GM23338 (cell line): ENCODE data around the gene TMEM179. TPM values are rescaled to one million over a fixed set of nuclear protein-coding genes. Genes with fewer than 3 reads are reported as not detected.

Experiments used
- ATAC-seq: fragments of 200-7000 bp; cut with Tn5 transposase; 3 replicates; pipeline ENCODE4 v1.9.1; 2020
- DNase-seq: peaks from one replicate; pipeline ENCODE4 v3.0.0-alpha.2; 2015; ENCODE audit warnings: low spot score
- H2AFZ ChIP-seq: fragments of 200-600 bp; sonication (generic); 2 replicates; pipeline ENCODE4 v1.8.0; 2016; ENCODE audit warnings: antibody characterized with exemption, mild to moderate bottlenecking, moderate library complexity
- H3F3A ChIP-seq: fragments of 200-600 bp; sonication (generic); replicated peaks from 2 replicates; pipeline ENCODE4 v1.8.0; 2017; ENCODE audit warnings: antibody characterized with exemption, mixed run types, low read depth
- H3K27ac ChIP-seq: fragments of 200-600 bp; sonication (generic); 2 replicates; pipeline ENCODE4 v1.6.1; 2016; ENCODE audit warnings: low read depth
- H3K27me3 ChIP-seq: fragments of 200-600 bp; sonication (generic); 2 replicates; pipeline ENCODE4 v1.8.0; 2016; ENCODE audit warnings: mild to moderate bottlenecking, mixed run types, moderate library complexity; ENCODE audit not compliant: insufficient read depth
- H3K36me3 ChIP-seq: fragments of 200-600 bp; sonication (generic); 2 replicates; pipeline ENCODE4 v1.8.0; 2016; ENCODE audit warnings: mild to moderate bottlenecking; ENCODE audit not compliant: insufficient read depth
- H3K4me1 ChIP-seq: fragments of 200-600 bp; sonication (generic); 2 replicates; pipeline ENCODE4 v1.8.0; 2016; ENCODE audit warnings: mild to moderate bottlenecking, moderate library complexity; ENCODE audit not compliant: insufficient read depth
- H3K4me2 ChIP-seq: fragments of 200-600 bp; sonication (generic); 2 replicates; pipeline ENCODE4 v1.7.1; 2017; ENCODE audit warnings: mixed run types
- H3K4me3 ChIP-seq: fragments of 200-600 bp; sonication (generic); 2 replicates; pipeline ENCODE4 v1.6.1; 2016; ENCODE audit warnings: mixed run types
- H3K79me2 ChIP-seq: fragments of 200-600 bp; sonication (generic); replicated peaks from 2 replicates; pipeline ENCODE4 v1.8.0; 2017; ENCODE audit warnings: mild to moderate bottlenecking; ENCODE audit not compliant: insufficient read depth
- H3K9me2 ChIP-seq: fragments of 200-600 bp; sonication (generic); 2 replicates; pipeline ENCODE4 v1.8.0; 2017; ENCODE audit not compliant: insufficient read depth
- H4K20me1 ChIP-seq: fragments of 200-600 bp; sonication (generic); replicated peaks from 2 replicates; pipeline ENCODE4 v1.8.0; 2017; ENCODE audit warnings: mild to moderate bottlenecking; ENCODE audit not compliant: insufficient read depth
- H3K27ac Mint-ChIP-seq: 2 replicates; pipeline ENCODE4 v1.8.0; 2020; ENCODE audit warnings: inconsistent platforms, mild to moderate bottlenecking, moderate library complexity, mixed read lengths
- H3K27me3 Mint-ChIP-seq: 3 replicates; pipeline ENCODE4 v1.8.0; 2022; ENCODE audit warnings: low read depth, mild to moderate bottlenecking, moderate library complexity, mixed read lengths, inconsistent platforms; ENCODE audit not compliant: insufficient read depth, poor library complexity
- H3K36me3 Mint-ChIP-seq: 3 replicates; pipeline ENCODE4 v1.8.0; 2021; ENCODE audit warnings: low read depth, mild to moderate bottlenecking, inconsistent platforms, moderate library complexity, mixed read lengths
- H3K4me1 Mint-ChIP-seq: 3 replicates; pipeline ENCODE4 v1.8.0; 2020; ENCODE audit warnings: mild to moderate bottlenecking, inconsistent platforms, mixed read lengths
- H3K4me3 Mint-ChIP-seq: 3 replicates; pipeline ENCODE4 v1.8.0; 2021; ENCODE audit warnings: moderate library complexity, mild to moderate bottlenecking, inconsistent platforms, mixed read lengths
- H3K9me3 Mint-ChIP-seq: 3 replicates; pipeline ENCODE4 v1.8.0; 2020; ENCODE audit warnings: moderate library complexity, mild to moderate bottlenecking, inconsistent platforms, mixed read lengths
- CREB1 ChIP-seq: fragments of 250-450 bp; sonication (Bioruptor Pico); IDR thresholded peaks from 2 replicates; pipeline ENCODE4 v1.5.0; 2020; ENCODE audit warnings: low read depth, mild to moderate bottlenecking, moderate library complexity
- CTCF ChIP-seq, 2 experiments: fragments of 200-600 bp in 1 of 2; sonication (generic) in 1 of 2; conservative IDR thresholded peaks; 2 replicates each; pipeline versions ENCODE4 v1.5.1 to v1.6.1; 2016 to 2017; ENCODE audit warnings: antibody characterized with exemption in 2 of 2, low read depth in 2 of 2, mild to moderate bottlenecking in 2 of 2, moderate library complexity in 1 of 2
- EZH2phosphoT487 ChIP-seq: fragments of 200-600 bp; sonication (generic); IDR thresholded peaks from one replicate; pipeline ENCODE4 v1.8.1; 2018; ENCODE audit warnings: antibody characterized with exemption; ENCODE audit not compliant: unreplicated experiment
- JUNB ChIP-seq: IDR thresholded peaks from one replicate; pipeline ENCODE4 v1.6.1; 2016; ENCODE audit warnings: antibody characterized with exemption; ENCODE audit not compliant: unreplicated experiment
- ZNF114 ChIP-seq: fragments of 250-450 bp; sonication (Bioruptor Pico); IDR thresholded peaks from 2 replicates; pipeline ENCODE4 v1.5.0; 2020; ENCODE audit warnings: mild to moderate bottlenecking, moderate library complexity
- ZNF331 ChIP-seq: fragments of 250-450 bp; sonication (Bioruptor Pico); IDR thresholded peaks from 2 replicates; pipeline ENCODE4 v1.5.0; 2020; ENCODE audit warnings: low read depth, mild to moderate bottlenecking, moderate library complexity
- polyA plus RNA-seq: library from polyadenylated mRNA; unstranded; fragments of >200 nt; fragmentation: Nextera tagmentation; extraction: Ambion mirVana; gene quantifications from 2 replicates; pipeline ENCODE4 v1.2.1, GENCODE V29; 2016
- total RNA-seq: library from RNA; depleted of rRNA; stranded (reverse); fragments of >200 nt; shearing (Covaris generic); gene quantifications from 2 replicates; pipeline ENCODE4 v1.2.3, GENCODE V29; 2014
- TF ChIP-seq, protein P1 (sequence below): IDR thresholded peaks from one replicate; pipeline ENCODE4 v1.6.1; 2018; ENCODE audit warnings: antibody characterized with exemption; ENCODE audit not compliant: unreplicated experiment
- TF ChIP-seq, protein P2 (sequence below): fragments of 250-450 bp; sonication (Bioruptor Pico); IDR thresholded peaks from 2 replicates; pipeline ENCODE4 v1.5.0; 2020; ENCODE audit warnings: mild to moderate bottlenecking, moderate library complexity

The TMEM179 gene
- total and polyA plus RNA-seq, 2 experiments from 2014 or later: 1.0 to 4.8 TPM

DNA sequence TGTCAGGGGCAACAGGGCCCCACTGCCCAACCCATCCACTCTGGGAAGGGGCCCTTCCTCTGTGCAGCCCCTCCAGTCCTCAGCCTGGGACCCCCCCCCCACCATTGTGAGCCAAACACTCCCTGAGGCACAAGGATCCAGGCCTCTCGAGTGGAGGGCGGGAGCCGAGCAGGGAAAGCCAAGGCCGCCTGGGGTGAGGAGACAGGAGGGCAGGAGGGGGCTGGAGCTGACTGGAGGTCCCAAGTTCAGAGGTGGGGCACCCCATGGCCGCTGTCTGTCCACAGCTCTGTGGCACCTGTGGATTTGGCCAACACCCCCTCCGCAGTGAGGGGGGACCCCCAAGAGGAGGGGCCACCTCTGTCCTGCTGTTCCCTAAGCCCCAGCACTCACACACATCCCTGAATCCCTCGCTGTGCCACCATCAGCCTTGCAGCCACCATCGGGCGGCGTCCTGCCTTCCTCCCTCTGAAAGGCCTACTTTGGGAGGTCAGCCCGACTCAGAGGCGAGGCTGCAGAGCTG is 50.4 kb downstream of the TMEM179 start:
- Histone ChIP-seq H3K4me1 (no peaks in the 10 kb centered on the region), H3K9me2 (no peaks in the 10 kb centered on the region), H3K79me2 (no peaks in the 10 kb centered on the region), H3K4me3 (no peak overlapping the region), H3K36me3 (no peaks in the 10 kb centered on the region), H4K20me1 (no peaks in the 10 kb centered on the region), H3K27me3 (no peaks in the 10 kb centered on the region), H2AFZ (no peak overlapping the region), H3F3A (no peaks in the 10 kb centered on the region), H3K4me2 (no peak overlapping the region), H3K27ac (no peak overlapping the region)
- Mint-ChIP-seq H3K36me3 (no peaks in the 10 kb centered on the region), H3K27me3 (peaks cover 6% of the 10 kb centered on the region), H3K27ac (no peak overlapping the region), H3K4me3 (no peak overlapping the region), H3K9me3 (no peaks in the 10 kb centered on the region), H3K4me1 (peaks cover 2% of the 10 kb centered on the region; the same call in 2 of the 3 replicates)
- TF ChIP-seq ZNF114 (CRISPR knock-in tag): no peak
- no peak for TF ChIP-seq JUNB
- no peak for TF ChIP-seq EZH2phosphoT487
- DNase-seq (no peak), ATAC-seq (no peak)

DNA sequence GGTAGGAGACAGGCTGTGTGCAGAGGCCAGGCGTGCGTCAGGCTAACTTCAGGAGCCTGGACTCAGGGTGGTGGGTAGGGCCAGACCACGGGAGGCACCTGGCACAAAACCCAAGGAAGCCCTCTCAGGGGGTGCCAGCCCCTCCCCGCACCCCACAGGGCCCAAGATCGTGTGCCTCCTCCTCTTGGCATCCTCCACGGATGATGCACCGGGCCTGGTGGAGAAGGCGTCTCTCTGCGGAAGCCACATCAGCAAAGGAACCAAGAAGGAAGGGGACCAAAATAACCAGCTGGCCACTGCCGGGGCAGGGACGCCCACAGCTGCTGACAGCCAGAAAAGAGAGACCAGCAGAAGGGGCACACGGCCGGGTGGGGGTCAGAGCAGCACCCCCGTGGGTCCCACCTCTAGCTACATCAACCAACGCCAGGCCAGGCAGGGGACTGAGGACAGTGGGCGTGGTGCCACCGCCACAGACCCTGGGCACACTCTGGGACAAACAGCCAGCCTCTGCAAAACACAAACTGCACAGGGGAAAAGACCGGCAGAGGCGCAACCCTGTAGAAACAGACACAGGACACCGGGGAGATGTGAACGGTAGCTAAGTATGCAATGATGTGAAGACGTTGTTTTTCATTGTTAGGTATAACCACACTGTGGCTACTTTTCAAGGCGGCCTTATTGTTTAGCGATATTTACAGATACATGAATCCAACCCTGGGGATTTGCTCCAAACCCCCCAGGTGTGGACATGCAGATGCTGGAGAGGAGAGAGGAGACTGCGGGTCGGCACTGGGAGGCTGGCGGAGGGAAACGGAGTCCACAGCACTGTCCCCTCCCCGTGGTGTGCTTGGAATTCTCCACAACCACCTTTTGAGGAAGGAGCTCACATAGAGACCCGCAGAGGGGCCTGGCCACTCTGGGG is 51.1 kb downstream of the TMEM179 start:
- Histone ChIP-seq H3K4me1 (no peaks in the 10 kb centered on the region), H4K20me1 (no peaks in the 10 kb centered on the region), H3K27me3 (no peaks in the 10 kb centered on the region), H3K27ac (no peak overlapping the region), H3K79me2 (no peaks in the 10 kb centered on the region), H3K9me2 (no peaks in the 10 kb centered on the region), H3K36me3 (no peaks in the 10 kb centered on the region), H3K4me2 (no peak overlapping the region), H3F3A (no peaks in the 10 kb centered on the region), H2AFZ (no peak overlapping the region), H3K4me3 (no peak overlapping the region)
- no peak for DNase-seq
- peaks cover 4% of the 10 kb centered on the region for H3K27me3 Mint-ChIP-seq
- H3K4me3 Mint-ChIP-seq: no peak overlapping the region
- no peak for ATAC-seq
- no peak overlapping the region for H3K27ac Mint-ChIP-seq
- peaks cover 6% of the 10 kb centered on the region; the same call in 2 of the 3 replicates for H3K4me1 Mint-ChIP-seq
- H3K9me3 Mint-ChIP-seq: no peaks in the 10 kb centered on the region
- H3K36me3 Mint-ChIP-seq: no peaks in the 10 kb centered on the region
- TF ChIP-seq CTCF (conservative IDR thresholded peaks at IDR 0.05; ENCODE audit: low read depth in 2 of 2) (no peak), ZNF331 (CRISPR knock-in tag) (no peak), CREB1 (CRISPR knock-in tag) (no peak), ZNF114 (CRISPR knock-in tag) (no peak), EZH2phosphoT487 (no peak)
- TF ChIP-seq, protein P1, sequence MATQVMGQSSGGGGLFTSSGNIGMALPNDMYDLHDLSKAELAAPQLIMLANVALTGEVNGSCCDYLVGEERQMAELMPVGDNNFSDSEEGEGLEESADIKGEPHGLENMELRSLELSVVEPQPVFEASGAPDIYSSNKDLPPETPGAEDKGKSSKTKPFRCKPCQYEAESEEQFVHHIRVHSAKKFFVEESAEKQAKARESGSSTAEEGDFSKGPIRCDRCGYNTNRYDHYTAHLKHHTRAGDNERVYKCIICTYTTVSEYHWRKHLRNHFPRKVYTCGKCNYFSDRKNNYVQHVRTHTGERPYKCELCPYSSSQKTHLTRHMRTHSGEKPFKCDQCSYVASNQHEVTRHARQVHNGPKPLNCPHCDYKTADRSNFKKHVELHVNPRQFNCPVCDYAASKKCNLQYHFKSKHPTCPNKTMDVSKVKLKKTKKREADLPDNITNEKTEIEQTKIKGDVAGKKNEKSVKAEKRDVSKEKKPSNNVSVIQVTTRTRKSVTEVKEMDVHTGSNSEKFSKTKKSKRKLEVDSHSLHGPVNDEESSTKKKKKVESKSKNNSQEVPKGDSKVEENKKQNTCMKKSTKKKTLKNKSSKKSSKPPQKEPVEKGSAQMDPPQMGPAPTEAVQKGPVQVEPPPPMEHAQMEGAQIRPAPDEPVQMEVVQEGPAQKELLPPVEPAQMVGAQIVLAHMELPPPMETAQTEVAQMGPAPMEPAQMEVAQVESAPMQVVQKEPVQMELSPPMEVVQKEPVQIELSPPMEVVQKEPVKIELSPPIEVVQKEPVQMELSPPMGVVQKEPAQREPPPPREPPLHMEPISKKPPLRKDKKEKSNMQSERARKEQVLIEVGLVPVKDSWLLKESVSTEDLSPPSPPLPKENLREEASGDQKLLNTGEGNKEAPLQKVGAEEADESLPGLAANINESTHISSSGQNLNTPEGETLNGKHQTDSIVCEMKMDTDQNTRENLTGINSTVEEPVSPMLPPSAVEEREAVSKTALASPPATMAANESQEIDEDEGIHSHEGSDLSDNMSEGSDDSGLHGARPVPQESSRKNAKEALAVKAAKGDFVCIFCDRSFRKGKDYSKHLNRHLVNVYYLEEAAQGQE: no peak
- TF ChIP-seq, protein P2, sequence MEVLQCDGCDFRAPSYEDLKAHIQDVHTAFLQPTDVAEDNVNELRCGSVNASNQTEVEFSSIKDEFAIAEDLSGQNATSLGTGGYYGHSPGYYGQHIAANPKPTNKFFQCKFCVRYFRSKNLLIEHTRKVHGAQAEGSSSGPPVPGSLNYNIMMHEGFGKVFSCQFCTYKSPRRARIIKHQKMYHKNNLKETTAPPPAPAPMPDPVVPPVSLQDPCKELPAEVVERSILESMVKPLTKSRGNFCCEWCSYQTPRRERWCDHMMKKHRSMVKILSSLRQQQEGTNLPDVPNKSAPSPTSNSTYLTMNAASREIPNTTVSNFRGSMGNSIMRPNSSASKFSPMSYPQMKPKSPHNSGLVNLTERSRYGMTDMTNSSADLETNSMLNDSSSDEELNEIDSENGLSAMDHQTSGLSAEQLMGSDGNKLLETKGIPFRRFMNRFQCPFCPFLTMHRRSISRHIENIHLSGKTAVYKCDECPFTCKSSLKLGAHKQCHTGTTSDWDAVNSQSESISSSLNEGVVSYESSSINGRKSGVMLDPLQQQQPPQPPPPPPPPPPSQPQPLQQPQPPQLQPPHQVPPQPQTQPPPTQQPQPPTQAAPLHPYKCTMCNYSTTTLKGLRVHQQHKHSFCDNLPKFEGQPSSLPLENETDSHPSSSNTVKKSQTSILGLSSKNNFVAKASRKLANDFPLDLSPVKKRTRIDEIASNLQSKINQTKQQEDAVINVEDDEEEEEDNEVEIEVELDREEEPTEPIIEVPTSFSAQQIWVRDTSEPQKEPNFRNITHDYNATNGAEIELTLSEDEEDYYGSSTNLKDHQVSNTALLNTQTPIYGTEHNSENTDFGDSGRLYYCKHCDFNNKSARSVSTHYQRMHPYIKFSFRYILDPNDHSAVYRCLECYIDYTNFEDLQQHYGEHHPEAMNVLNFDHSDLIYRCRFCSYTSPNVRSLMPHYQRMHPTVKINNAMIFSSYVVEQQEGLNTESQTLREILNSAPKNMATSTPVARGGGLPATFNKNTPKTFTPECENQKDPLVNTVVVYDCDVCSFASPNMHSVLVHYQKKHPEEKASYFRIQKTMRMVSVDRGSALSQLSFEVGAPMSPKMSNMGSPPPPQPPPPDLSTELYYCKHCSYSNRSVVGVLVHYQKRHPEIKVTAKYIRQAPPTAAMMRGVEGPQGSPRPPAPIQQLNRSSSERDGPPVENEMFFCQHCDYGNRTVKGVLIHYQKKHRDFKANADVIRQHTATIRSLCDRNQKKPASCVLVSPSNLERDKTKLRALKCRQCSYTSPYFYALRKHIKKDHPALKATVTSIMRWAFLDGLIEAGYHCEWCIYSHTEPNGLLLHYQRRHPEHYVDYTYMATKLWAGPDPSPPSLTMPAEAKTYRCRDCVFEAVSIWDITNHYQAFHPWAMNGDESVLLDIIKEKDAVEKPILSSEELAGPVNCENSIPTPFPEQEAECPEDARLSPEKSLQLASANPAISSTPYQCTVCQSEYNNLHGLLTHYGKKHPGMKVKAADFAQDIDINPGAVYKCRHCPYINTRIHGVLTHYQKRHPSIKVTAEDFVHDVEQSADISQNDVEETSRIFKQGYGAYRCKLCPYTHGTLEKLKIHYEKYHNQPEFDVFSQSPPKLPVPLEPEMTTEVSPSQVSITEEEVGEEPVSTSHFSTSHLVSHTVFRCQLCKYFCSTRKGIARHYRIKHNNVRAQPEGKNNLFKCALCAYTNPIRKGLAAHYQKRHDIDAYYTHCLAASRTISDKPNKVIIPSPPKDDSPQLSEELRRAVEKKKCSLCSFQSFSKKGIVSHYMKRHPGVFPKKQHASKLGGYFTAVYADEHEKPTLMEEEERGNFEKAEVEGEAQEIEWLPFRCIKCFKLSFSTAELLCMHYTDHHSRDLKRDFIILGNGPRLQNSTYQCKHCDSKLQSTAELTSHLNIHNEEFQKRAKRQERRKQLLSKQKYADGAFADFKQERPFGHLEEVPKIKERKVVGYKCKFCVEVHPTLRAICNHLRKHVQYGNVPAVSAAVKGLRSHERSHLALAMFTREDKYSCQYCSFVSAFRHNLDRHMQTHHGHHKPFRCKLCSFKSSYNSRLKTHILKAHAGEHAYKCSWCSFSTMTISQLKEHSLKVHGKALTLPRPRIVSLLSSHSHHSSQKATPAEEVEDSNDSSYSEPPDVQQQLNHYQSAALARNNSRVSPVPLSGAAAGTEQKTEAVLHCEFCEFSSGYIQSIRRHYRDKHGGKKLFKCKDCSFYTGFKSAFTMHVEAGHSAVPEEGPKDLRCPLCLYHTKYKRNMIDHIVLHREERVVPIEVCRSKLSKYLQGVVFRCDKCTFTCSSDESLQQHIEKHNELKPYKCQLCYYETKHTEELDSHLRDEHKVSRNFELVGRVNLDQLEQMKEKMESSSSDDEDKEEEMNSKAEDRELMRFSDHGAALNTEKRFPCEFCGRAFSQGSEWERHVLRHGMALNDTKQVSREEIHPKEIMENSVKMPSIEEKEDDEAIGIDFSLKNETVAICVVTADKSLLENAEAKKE (CRISPR knock-in tag): no peak
